Adrenal gland (tissue), 19 donors: Measurements from ENCODE around the gene ARHGEF11. TPM values are rescaled to one million over a fixed set of nuclear protein-coding genes. Genes with fewer than 3 reads are reported as not detected.
A peak's percentile ranks its signal among the peaks of the same experiment; 100 is the strongest.

Experiments used
- DNase-seq, 7 donors: peaks; one replicate each; pipeline ENCODE4 v3.0.0-alpha.2; 2019 to 2020
- H3K27ac ChIP-seq, 5 donors: fragments of 200-600 bp; sonication (generic) in 4 of 5; 1 replicate in 3 of 5; 2 replicates in 2 of 5; pipeline versions ENCODE4 v1.5.1 to v1.8.0; 2016 to 2020; ENCODE audit warnings: mild to moderate bottlenecking in 1 of 5
- H3K27me3 ChIP-seq: fragments of 200-600 bp; 2 replicates; pipeline ENCODE4 v1.8.0; 2021
- H3K36me3 ChIP-seq, 2 donors: fragments of 200-600 bp; replicated peaks in 1 of 2; 1 replicate in 1 of 2; 2 replicates in 1 of 2; pipeline versions ENCODE4 v1.5.1 to v1.8.0; 2018 to 2022
- H3K4me1 ChIP-seq, 2 donors: fragments of 200-600 bp; replicated peaks in 1 of 2; 1 replicate in 1 of 2; 2 replicates in 1 of 2; pipeline versions ENCODE4 v1.5.1 to v1.8.0; 2018 to 2021
- H3K4me3 ChIP-seq, 4 donors: fragments of 200-600 bp; sonication (generic) in 3 of 4; one replicate each; pipeline ENCODE4 v1.5.1; 2016 to 2018
- H3K9me3 ChIP-seq, 3 donors: fragments of 200-600 bp; sonication (generic) in 1 of 3; replicated peaks in 1 of 3; 1 replicate in 2 of 3; 2 replicates in 1 of 3; pipeline versions ENCODE4 v1.5.1 to v1.8.0; 2016 to 2021
- POLR2A ChIP-seq, 2 donors: fragments of 450-650 bp; IDR thresholded peaks; one replicate each; pipeline ENCODE4 v1.6.1; 2017; ENCODE audit warnings: antibody characterized with exemption in 2 of 2, mild to moderate bottlenecking in 2 of 2, moderate library complexity in 1 of 2
- WGBS, 4 donors: extraction: QIAGEN DNeasy Blood & Tissue Kit in 2 of 4; methylation state at CpG; one replicate each; pipeline versions ENCODE4 v1.1.5 to v1.1.7; 2013 to 2017; 5-methylcytosine and 5-hydroxymethylcytosine counted together
- intact Hi-C, 2 donors: fragments of 100-400 bp; cut with DNase I; formaldehyde crosslinking; loops; one replicate each; pipeline versions ENCODE4 v1.14.1 to v1.15.0; 2022 to 2023
- long read RNA-seq, 10 donors: library from polyadenylated mRNA in 3 of 10; unstranded in 2 of 10; stranded (forward) in 1 of 10; transcript quantifications; one replicate each; pipeline ENCODE4 v2.0.0 and lab custom pipeline, GENCODE V29; 2021 to 2026
- polyA plus RNA-seq, 3 donors: library from polyadenylated mRNA; stranded (reverse); fragments of 200-250 nt in 2 of 3; fragments of 350-450 nt in 1 of 3; fragmentation: Illumina TruSeq in 1 of 3; extraction: RNeasy Lipid Tissue Mini Kit (QIAGEN cat#74804) in 1 of 3; gene quantifications; one replicate each; pipeline ENCODE4 v1.2.3, GENCODE V29; 2013 to 2014
- total RNA-seq, 9 donors: library from RNA; depleted of rRNA in 4 of 9; stranded (reverse); fragments of >200 nt in 4 of 9; fragments of 120-200 nt in 1 of 9; fragmentation: NEBNext Ultra II Directional in 1 of 9; extraction: Animal tissue kit (Norgen Biotek cat#: 25700) in 1 of 9; gene quantifications; one replicate each; pipeline versions ENCODE4 v1.1.0 to v1.2.4, GENCODE V29; 2013 to 2023
- TF ChIP-seq, protein P1 (sequence below), 6 experiments: fragments of 450-650 bp in 4 of 6; fragments of 200-600 bp in 2 of 6; sonication (generic) in 1 of 6; IDR thresholded peaks; 1 replicate in 5 of 6; 2 replicates in 1 of 6; pipeline versions ENCODE4 v1.5.1 to v1.8.0; 2016 to 2021; ENCODE audit warnings: antibody characterized with exemption in 6 of 6, mild to moderate bottlenecking in 2 of 6, moderate library complexity in 1 of 6
- donor health status: healthy with polysubstance abuse.
- donor health status: Bipolar disorder and iron deficiency.
- donor health status: DM: yes; HTN: yes; CAD: no.
- donor health status: DM: no; HTN: no; CAD: no.
- donor health status: DM: no; HTN: no; CAD: no.
- donor health status: DM: yes; HTN: yes; CAD: no.

ARHGEF11 gene, protein sequence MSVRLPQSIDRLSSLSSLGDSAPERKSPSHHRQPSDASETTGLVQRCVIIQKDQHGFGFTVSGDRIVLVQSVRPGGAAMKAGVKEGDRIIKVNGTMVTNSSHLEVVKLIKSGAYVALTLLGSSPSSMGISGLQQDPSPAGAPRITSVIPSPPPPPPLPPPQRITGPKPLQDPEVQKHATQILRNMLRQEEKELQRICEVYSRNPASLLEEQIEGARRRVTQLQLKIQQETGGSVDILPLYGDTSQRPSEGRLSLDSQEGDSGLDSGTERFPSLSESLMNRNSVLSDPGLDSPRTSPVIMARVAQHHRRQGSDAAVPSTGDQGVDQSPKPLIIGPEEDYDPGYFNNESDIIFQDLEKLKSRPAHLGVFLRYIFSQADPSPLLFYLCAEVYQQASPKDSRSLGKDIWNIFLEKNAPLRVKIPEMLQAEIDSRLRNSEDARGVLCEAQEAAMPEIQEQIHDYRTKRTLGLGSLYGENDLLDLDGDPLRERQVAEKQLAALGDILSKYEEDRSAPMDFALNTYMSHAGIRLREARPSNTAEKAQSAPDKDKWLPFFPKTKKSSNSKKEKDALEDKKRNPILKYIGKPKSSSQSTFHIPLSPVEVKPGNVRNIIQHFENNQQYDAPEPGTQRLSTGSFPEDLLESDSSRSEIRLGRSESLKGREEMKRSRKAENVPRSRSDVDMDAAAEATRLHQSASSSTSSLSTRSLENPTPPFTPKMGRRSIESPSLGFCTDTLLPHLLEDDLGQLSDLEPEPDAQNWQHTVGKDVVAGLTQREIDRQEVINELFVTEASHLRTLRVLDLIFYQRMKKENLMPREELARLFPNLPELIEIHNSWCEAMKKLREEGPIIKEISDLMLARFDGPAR (N-terminal part only)
- total RNA-seq (10 to 100 TPM; 19.3 to 69.2 (median 44.3) TPM), polyA plus RNA-seq (10 to 100 TPM; 14.2 to 33.6 (median 20.7) TPM)
- long read RNA-seq, donor 1, partial matches to known transcripts, result 5 of 5 reads
- long read RNA-seq, donor 1, other reads (novel, unspliced or antisense), result 0 of 5 reads
- long read RNA-seq, donor 2, result 0 reads
- long read RNA-seq, donor 3, result 0 reads
- long read RNA-seq, donor 4, partial matches to known transcripts, result 0 of 1 reads
- long read RNA-seq, donor 4, other reads (novel, unspliced or antisense), result 1 of 1 reads
- long read RNA-seq, donor 5, partial matches to known transcripts, result 17 of 23 reads
- long read RNA-seq, donor 5, other reads (novel, unspliced or antisense), result 6 of 23 reads
- long read RNA-seq, donor 6, partial matches to known transcripts, result 2 of 5 reads
- long read RNA-seq, donor 6, other reads (novel, unspliced or antisense), result 3 of 5 reads
- long read RNA-seq, donor 7, result 0 reads
- long read RNA-seq, donor 8, full-length matches to known transcripts, result 1 of 1 reads
- long read RNA-seq, donor 8, partial matches to known transcripts, result 0 of 1 reads
- long read RNA-seq, donor 8, other reads (novel, unspliced or antisense), result 0 of 1 reads
- long read RNA-seq, donor 9, result 0 reads
- long read RNA-seq, donor 10, partial matches to known transcripts, result 7 of 7 reads
- long read RNA-seq, donor 10, other reads (novel, unspliced or antisense), result 0 of 7 reads

DNA sequence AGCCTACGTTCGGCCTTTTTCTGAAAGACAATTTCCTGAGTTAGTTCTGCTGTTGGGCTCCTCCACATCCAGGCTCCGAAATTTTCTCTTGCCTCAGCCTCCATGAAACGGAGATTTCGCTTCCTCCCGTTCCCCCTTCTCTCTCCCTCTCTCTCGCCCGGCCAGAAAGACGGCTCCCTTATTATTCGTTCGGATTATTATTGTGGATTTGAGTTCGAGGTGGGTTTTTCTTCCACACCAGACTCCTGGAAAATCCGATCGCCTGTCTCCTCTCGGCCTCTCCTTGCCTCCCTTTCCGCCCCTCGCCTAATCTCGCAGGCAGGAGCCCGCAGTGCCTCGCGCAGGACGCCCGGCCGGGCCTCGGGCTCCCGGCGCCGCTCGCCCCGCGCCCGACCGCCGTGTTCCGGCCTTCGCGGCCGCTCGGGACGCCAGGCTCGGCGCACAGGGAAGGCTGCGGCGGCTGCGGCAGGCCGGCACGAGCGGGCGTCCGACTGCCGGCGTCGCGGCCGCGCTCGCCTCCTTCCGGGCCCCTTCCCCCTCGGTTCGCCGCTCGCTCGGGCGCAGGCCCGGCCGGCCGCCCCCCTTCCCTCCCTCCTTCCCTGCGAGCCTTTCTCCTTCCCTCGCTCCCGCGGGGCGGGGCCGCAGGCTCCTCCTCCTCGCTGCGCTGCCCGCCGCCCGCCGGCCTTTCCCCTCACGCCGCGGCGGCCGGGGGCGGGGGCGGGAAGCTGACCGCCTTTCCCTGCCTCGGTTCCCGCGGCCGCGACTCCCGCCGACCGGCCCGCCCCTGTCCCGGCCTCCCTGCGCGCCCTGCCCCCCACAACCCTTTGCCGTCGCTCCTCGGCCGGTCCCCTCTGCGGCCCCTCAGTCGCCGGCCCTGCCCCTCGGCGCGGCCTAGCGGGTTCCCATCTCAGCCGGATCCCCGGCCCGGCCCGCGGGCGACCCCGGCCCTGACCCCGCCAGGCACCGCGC, at the start of gene ARHGEF11:
Gene ARHGEF11, minus strand, starts transcription at position 493 of the 969 bp plus-strand sequence. CDS start 1,412 bp downstream, outside the sequence.
- Histone ChIP-seq H3K4me3 (peak within 1 kb of the TSS in 3 of 4 donors; percentile 51 to 92 (median 64)), H3K4me1 (peaks cover 34 to 46% of the 10 kb centered on the region in 2 donors), H3K27me3 (no peaks in the 10 kb centered on the region), H3K27ac (peak within 1 kb of the TSS; percentile 52 to 97 (median 87)), H3K36me3 (no peaks in the 10 kb centered on the region), H3K9me3 (no peaks in the 10 kb centered on the region)
- WGBS, 4 donors, result 0 to 1% (median 0%) methylated on average over 23 to 119 of the region's 120 CpGs
- intact Hi-C loops, result loop anchor here in 1 of 2 donors (10.0 kb wide), 1 partner anchor 61 kb away; no protein-coding TSS in a partner anchor
- TF ChIP-seq, protein P1, sequence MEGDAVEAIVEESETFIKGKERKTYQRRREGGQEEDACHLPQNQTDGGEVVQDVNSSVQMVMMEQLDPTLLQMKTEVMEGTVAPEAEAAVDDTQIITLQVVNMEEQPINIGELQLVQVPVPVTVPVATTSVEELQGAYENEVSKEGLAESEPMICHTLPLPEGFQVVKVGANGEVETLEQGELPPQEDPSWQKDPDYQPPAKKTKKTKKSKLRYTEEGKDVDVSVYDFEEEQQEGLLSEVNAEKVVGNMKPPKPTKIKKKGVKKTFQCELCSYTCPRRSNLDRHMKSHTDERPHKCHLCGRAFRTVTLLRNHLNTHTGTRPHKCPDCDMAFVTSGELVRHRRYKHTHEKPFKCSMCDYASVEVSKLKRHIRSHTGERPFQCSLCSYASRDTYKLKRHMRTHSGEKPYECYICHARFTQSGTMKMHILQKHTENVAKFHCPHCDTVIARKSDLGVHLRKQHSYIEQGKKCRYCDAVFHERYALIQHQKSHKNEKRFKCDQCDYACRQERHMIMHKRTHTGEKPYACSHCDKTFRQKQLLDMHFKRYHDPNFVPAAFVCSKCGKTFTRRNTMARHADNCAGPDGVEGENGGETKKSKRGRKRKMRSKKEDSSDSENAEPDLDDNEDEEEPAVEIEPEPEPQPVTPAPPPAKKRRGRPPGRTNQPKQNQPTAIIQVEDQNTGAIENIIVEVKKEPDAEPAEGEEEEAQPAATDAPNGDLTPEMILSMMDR (IDR thresholded peaks at IDR 0.05), result no peak
- peak; percentile 78 to 86 for TF ChIP-seq POLR2A (IDR thresholded peaks at IDR 0.05)
- peak; percentile 90 to 95 (median 93) for DNase-seq

DNA sequence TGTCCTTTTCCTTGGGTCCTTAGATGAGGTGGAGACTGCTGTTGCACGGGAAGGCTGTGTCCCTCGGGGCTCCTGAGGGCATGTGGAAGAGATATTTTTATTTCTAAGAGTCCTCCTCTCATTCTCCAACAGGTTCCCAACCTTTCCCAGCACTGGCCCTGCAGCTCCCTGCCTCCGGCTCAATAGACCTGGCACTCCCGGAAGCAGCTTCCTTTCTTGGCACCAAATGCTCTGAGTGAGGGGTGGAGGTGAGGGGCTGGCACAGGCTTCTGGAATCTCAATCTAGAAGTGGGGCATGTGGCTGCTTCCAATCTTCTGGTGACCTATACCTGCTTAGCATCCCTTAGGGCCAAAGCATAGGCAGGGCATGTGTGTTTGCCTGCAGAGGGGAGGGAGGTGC, 49.5 kb upstream of the ARHGEF11 start:
- no peaks in the 10 kb centered on the region for H3K36me3 ChIP-seq
- no peaks in the 10 kb centered on the region for H3K4me1 ChIP-seq
- no peak overlapping the region for H3K4me3 ChIP-seq
- no peak overlapping the region for H3K27ac ChIP-seq
- WGBS, 4 donors, result 66 to 83% (median 72%) methylated on average over 4 of the region's 4 CpGs
- no peaks in the 10 kb centered on the region for H3K27me3 ChIP-seq
- TF ChIP-seq POLR2A (IDR thresholded peaks at IDR 0.05), result no peak
- intact Hi-C loops, result no loop called here
- no peak for DNase-seq
- no peaks in the 10 kb centered on the region for H3K9me3 ChIP-seq

DNA sequence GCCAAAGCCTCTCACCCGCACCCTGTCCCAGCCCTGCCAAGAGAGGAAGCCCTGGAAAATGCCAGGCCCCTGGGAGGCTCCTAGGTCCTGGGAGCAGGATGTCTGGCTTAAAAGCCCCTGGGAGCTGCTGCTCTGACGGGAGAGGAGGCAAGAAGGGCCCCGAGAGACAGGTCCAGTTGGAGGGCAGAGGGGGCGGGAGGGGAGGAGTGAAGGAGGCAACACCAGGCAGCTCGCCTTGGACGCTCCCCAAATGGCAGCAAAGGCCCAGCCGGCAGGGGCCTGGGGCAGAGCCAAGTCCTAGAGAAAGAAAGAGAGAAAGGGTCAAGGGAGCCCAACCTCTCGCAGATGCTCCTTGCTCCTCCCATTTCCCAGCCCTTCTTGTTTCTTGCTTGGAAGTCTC, 47.3 kb upstream of the ARHGEF11 start:
- TF ChIP-seq, protein P1 (IDR thresholded peaks at IDR 0.05), result no peak
- TF ChIP-seq POLR2A (IDR thresholded peaks at IDR 0.05), result no peak
- Histone ChIP-seq H3K27ac (no peak overlapping the region), H3K9me3 (no peaks in the 10 kb centered on the region), H3K4me1 (no peaks in the 10 kb centered on the region), H3K4me3 (no peak overlapping the region), H3K36me3 (no peaks in the 10 kb centered on the region), H3K27me3 (no peaks in the 10 kb centered on the region)
- intact Hi-C loops, result no loop called here
- WGBS, 4 donors, result 39 to 60% (median 51%) methylated on average over 7 to 8 of the region's 8 CpGs
- DNase-seq, result peak in 6 of 7 donors; percentile 47 to 75 (median 58)
